Medulla oblongata (tissue), 1 donor: ENCODE data around the gene KCNIP4.
A peak's percentile ranks its signal among the peaks of the same experiment; 100 is the strongest.

ENCODE experiments used
- DNase-seq: peaks from one replicate; pipeline ENCODE4 v3.0.0-alpha.2; 2015; ENCODE audit errors: extremely low spot score

The KCNIP4 gene

DNA sequence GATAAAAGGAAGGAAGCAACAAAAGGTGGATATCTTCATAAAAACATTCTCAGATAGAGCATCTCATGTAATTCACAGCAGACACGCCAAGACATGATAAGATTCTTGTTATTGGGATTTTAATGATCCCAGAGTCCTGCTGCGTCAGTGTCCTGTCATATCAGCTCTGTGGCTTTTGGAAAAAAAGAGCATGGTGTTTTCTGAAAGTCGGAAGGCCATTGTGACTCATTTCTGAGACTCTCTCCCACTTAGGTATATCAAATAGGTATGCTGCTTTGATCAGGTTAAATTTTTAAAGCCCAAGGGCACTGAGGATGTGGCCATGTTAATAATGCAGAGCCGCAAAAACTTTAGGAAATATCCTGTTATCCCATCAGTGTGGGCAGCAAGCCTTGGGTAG lies 481.0 kb downstream of the KCNIP4 start:
- DNase-seq: no peak

DNA sequence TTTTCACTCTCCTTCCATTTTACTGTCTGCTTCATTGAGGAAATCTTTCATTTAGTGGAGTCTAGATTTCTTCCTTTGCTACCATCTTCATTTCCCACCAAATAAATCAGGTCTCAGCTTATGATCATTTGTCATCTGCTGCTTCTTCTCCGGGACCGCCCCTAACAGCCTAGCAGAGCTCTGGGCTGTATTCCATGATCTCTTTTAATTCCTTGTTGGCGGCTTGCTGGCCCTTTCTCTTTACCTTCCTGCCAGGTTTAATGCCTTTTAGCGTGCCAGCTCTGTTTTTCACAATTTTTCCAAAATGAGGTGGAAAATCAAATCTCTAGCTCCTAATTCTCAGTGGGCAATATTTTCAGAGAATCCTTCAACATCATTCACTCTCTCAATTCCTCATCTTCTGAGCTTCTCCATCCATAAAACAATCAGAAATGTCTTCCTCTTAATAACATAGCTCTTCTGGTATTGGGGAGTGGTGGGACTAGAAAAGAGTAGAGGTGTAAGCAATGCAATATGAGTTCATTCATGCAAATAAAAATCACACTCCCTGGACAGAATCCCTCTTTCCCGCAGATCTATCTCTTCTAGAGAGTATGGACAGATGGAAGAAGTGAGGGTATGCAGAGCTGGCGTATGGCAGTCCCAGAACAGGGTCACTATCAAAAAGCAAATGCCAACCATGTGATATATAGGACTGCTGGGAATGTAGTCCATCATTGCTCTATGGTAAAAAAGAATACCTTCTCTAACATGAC lies 491.3 kb downstream of the KCNIP4 start:
- DNase-seq: no peak

- no peak for DNase-seq
Measured at GRCh38 chr4:21454831-21455230, 493.7 kb downstream of the KCNIP4 start.

DNA sequence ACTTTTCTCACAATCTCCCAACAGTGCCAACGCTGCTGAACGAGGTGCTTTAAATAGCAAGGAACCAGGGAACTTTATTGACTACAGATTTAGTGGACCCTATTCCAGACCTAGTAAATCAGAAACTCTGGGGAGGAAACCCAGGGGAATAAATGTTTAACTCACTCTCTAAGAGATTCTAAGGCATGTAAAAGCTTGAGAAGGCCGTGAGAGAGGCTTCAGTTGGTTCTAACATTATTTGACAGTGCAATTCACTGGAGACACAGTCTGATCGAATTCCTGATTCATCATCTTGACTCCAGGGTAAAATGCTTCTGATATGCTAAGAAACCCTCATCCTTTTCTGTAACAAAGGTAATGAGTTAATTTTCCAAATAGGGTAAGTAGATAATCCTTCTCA lies 494.4 kb downstream of the KCNIP4 start:
- no peak for DNase-seq

GRCh38 chr4:21452931-21453330 lies 495.6 kb downstream of the KCNIP4 start:
- DNase-seq: no peak

DNA sequence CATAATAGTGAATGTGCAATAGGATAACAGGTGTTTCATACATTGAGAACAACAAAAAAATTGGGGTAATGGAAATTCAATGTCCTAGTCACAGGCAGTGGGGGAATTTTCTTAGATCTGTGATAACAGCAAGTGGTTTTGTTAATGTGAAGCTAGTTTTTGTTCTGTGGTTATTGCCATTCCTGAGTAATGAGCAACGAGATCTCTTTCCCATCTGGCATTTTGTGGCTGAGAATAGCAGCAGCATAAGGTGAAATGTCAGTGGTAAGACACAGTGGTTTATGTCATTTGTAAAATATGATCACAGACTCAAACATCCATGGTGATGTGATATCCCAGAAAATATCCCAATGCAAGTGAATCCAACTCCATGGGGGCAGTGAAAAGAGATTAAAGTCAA lies 497.5 kb downstream of the KCNIP4 start:
- no peak for DNase-seq

GRCh38 chr4:21450331-21450730 lies 498.2 kb downstream of the KCNIP4 start:
- DNase-seq: no peak

DNA sequence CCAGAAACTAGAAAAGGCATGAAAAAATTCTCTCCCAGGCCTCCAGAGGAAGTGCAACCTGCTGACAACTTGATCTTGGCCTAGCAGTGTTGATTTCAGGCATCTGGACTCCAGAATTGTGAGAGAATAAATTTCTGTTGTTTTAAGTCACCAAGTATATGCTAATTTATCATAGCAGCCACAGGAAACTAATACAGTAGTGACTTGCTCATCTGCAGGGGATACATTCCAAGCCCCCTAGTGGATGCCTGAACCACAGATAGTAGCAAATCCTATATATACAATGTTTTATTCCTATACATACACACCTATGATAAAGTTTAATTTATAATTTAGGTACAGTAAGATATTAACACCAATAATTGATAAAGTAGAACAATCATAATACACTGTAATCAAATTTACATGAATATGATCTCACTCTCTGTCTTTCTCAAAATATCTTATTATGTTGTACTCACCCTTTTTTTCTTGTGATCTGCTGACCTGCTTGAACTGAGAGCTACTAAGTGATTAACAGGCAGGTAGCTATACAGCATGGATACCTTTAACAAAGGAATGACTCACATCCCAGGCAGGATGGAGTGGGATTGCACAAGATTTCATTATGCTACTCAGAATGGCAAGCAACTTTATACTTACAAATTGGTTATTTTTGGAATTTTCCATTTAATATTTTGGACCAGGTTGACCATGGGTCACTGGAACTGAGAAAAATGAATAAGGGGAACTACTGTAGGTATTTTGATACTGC lies 501.1 kb downstream of the KCNIP4 start:
- no peak for DNase-seq

DNA sequence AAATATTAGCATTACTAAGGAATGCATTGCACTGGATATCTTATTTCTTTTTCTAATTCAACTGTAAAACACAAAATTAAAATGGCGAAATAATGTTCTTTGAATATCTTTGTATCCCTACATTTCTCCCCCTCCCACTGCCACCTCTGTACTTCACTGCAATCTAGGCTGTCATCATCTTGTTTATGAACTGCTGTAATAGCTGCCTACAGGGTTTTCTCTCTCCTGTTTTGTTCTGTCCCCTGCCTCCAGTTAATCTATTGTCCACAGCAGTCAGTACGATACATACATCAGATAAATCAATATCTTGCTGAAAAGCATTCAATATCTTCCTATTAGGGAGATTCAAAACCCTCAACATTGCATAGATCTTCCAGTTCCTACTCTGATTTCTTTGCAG lies 528.4 kb downstream of the KCNIP4 start:
- DNase-seq: no peak

GRCh38 chr4:21415728-21416127 lies 532.8 kb downstream of the KCNIP4 start:
- no peak for DNase-seq

DNA sequence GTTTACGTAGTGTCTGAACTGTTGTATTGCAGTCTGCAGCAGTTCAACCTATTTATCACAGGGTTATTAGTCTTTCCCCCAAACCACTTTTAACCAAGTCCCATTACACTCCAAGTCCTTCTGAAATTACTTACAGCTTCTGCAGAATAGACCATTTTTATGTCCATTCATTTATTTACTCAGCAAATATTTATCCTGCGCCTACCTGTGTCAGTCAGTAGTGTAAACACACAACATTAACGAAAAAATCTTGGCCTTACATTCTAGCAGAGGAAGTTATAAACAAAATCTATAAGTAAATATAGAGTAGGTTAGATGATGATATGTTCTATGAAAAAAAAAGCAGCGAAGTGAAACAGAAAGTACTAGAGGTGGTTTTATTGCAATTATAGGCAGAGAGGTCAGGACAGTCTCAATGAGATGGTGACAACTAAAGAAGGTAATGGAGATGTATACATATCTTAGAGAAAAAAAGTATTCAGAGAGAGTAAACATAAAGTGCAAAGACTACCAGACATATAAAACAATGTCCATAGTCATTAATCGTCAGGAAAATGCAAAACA lies 534.7 kb downstream of the KCNIP4 start:
- DNase-seq: no peak

DNA sequence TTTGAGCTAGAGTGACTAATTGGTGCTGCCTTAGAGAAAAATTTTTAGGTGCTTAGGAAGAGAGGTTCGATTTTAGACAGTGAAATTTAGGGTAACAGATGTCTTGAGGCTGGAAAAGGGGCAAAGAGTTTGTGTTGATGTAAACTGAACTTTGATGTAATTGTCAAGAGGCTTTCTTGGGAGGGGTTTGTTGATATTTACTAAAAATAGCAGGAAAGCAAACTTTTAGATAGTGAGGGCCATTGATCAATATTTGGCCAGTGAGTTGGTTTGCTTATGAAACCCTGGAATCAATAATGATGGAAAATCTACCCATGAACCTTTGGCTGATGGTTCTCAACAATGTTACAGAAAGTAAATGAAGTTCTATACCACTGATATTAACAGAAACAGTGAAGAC lies 537.5 kb downstream of the KCNIP4 start:
- no peak for DNase-seq

- no peak for DNase-seq
Measured at GRCh38 chr4:21410372-21410771, 538.2 kb downstream of the KCNIP4 start.

GRCh38 chr4:21387683-21388082 lies 560.9 kb downstream of the KCNIP4 start:
- no peak for DNase-seq

DNA sequence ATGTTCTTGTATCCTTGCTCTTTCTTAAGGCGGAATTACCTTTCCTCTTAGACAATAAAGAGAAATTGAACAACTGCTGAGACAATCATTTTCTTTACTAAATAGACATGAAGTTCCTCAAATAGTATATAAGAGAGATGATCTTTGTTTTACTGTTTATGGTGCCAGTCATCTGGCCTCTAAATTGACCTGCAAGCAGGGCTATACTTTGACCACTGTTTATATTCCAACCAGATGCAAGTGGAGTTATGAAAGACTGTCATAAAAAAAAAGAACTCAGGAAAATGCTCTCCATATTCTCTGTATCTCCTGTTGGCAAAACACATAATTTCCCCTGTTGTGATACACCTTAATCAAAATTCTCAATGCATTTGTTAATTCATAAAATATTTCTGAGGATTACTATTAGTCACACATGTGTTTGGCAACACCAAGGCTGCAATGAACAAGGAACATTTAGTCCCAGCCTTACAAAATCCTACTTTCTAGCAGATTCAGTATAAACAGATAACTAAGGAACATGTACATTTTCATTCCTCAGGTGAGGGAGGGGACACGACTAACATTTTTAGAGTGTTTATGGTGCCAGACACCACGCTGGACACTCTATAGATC lies 562.3 kb downstream of the KCNIP4 start:
- no peak for DNase-seq

- no peak for DNase-seq
Measured at GRCh38 chr4:21385706-21386105, 562.9 kb downstream of the KCNIP4 start.

DNA sequence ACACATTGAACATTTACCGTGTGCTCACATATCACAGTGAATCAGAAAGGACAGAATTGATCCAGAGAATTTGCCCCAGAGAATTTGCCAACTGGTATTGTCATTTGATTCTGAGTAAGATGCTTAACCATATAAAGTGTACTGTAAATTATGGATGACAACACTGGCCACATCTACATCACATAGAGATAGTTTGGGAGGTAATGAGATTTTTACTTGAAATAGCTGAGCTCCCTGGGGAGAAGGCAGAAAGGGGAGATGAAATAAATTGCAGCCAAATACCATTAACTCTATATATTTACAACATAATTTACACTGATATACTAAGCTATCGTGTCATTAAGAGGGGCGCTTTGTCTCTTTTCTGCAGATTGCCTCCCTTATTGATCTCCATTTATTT lies 564.0 kb downstream of the KCNIP4 start:
- DNase-seq: no peak

DNA sequence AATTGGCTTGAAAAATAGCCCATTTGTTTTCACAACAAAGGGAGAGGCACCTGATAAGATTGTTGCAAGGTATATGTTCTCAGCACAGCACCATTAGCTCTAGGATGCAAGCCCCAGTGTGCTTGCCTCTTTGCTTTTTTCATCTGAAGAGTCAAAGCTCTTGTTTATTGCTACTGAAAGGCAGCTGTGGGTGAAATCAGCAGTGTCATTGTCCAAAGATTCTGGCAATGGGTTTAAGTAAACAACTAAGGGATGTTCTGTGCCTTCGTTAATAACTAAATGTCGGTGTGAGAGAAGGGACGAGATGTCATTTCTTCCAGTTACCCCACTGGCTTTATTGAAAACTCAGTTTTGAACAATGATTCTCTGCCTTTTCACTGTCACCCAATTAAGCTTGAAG lies 567.7 kb downstream of the KCNIP4 start:
- DNase-seq: peak; percentile 48

- DNase-seq: no peak
Measured at GRCh38 chr4:21377046-21377445, 571.5 kb downstream of the KCNIP4 start.

- DNase-seq: no peak
Measured at GRCh38 chr4:21376176-21376575, 572.4 kb downstream of the KCNIP4 start.

- DNase-seq: no peak
Measured at GRCh38 chr4:21374641-21375368, 573.8 kb downstream of the KCNIP4 start.

GRCh38 chr4:21367567-21367966 lies 581.0 kb downstream of the KCNIP4 start:
- no peak for DNase-seq
